GM19328 (cell line): Measurements from ENCODE around the gene VMP1.
"Not testable (repeated sequence)": the region's sequence is repeated elsewhere in the genome, so short reads cannot be mapped to it uniquely, and the experiment has no call there.

Experiments used
- ATAC-seq: cut with Tn5 transposase; IDR thresholded peaks from one replicate; pipeline ENCODE4 v1.9.1; 2021; ENCODE audit warnings: mild to moderate bottlenecking, moderate library complexity; ENCODE audit not compliant: unreplicated experiment

Gene VMP1

DNA sequence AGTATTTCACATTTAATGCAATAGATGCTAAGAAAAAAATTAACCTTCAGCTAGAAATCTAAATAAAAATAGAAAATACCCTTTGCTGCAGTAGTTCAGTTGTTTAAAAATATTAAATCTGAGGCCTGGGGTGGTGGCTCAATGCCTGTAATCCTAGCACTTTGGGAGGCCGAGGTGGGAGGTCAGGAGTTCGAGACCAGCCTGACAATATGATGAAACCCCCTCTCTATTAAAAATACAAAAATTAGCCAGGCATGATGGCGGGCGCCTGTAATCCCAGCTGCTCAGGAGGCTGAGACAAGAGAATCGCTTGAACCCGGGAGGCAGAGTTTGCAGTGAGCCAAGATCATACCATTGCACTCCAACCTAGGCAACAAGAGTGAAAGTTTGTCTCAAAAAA lies 98.9 kb downstream of the VMP1 start:
- ATAC-seq = not testable (repeated sequence)

DNA sequence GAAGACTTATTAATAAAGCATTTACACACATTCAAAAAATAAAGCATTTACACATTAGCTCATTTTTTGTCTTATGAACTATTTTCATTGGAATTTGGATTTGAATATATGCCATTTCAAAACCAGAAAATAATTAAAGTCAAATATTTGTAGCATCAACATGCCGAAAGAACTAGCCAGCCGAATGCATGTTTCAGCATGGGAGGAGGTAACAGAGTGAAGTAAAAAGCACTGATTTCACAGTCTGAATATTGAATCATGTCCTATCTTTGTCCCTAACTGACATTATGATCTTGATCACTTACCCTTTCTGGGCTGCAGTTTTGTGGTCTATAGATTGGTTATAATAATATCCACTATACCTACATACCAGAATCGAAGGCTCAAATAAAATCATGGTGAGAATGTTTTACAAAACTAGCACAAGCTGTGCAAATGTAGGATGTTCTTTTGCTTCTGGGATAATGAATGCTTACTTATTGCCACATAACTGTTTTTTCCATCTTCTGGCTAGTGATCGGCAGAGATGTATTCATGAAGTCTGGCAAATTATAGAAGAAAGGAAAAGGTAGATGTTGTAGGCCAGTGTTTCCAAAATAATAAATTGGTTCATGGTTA lies 100.5 kb downstream of the VMP1 start:
- ATAC-seq = no peak

DNA sequence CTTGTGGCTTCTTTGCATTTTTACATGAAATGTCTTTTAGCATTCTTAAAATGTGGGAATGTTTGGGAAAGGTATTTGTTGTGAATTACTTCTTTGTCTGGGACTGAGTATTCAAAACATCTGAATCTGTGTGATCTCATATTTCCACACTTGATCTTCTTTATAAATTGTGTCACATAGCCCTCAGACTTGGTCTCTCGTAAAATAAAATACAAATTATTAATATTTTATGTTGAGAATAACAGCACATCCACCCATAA lies 103.4 kb downstream of the VMP1 start:
- no peak for ATAC-seq

DNA sequence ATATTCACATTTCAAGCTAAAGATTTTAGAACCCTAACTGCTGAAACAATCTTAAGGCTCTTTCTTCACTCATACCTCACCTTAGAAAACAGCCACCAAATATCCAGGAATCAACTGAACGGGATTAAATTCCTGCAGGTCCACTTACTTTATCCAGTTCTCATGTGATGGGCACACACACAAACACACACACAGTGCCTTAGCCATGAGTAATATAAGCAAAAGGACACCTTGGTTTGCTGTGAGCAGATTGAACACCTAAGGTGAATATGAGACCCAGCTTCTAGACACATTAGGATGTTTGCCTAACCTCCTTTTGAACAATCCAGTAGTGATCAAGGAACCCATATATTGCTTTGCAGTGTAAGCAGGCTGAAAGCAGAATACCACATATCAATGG lies 103.8 kb downstream of the VMP1 start:
- no peak for ATAC-seq

DNA sequence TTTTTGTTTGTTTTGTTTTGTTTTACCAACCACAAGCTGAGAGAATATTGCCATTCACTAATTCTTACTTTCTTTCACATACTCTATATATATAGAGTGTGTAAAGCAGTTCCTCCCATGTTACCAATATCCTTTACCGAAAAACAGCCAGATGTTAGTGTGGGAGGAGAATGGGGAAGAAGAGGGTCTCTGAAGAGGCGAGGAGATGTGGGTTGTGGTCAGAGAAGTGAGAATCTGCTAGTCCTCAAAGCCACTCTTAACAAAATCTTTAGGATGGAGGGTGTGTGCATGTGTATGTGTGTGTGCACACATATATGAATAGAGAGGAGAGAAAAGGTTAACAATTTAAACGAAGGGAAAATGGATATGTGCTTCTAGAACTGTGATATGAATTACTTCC lies 104.7 kb downstream of the VMP1 start:
- ATAC-seq = no peak

DNA sequence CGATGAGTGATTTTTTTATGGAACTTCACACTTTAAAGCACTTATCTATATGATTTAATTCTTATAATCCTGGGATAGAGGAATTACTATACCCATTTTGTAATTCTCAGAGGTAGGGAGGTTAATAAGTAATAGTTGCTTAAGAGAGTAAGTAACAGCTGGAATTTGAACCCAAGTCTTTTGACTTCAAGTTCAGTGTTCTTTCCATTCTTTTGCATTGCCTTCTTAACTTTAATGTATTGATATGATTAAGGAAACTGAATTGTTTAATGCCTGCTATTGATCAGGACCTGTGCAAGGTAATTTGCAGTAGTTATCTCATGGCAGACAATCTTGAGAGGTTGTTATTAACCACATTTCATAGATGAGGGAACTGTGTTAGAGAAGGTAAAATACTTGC lies 106.8 kb downstream of the VMP1 start:
- ATAC-seq = no peak

DNA sequence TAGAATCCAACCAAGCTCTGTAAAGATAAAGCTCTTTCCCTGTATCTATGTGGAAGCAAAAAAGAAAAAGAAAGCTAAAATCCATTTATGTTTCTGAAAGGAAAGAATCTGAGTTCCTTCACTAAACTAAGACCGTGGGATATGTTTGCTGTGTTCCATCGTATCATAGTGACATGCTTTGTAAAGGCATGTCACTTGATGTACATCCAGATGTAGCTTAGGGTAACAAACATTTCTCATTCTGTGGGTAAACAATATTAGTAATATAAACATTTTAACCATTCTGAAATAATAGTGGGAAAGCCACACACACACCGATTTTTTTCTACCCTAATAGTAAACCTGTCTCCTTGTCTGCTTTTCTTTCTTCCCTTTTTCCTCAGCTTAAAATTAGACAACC lies 107.2 kb downstream of the VMP1 start:
- ATAC-seq = no peak

DNA sequence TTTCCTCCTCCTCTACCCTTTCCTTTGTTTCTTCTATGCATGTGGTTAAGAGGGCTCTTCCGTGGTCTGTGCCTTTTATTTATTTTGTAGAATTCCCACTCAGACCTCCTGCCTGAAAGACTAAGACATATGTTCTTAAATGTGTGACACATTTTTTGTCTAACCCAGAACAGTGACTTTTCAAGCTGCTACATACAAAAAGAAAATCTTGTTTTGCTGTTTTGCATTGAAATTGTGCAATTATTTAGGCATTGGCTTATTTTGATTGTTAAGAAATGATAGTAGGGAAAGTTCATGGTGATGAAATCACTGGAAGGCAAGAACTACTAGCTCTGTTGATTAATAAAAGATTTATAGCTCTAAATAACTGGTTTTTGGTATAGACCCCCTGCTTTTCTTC lies 108.5 kb downstream of the VMP1 start:
- ATAC-seq = no peak

DNA sequence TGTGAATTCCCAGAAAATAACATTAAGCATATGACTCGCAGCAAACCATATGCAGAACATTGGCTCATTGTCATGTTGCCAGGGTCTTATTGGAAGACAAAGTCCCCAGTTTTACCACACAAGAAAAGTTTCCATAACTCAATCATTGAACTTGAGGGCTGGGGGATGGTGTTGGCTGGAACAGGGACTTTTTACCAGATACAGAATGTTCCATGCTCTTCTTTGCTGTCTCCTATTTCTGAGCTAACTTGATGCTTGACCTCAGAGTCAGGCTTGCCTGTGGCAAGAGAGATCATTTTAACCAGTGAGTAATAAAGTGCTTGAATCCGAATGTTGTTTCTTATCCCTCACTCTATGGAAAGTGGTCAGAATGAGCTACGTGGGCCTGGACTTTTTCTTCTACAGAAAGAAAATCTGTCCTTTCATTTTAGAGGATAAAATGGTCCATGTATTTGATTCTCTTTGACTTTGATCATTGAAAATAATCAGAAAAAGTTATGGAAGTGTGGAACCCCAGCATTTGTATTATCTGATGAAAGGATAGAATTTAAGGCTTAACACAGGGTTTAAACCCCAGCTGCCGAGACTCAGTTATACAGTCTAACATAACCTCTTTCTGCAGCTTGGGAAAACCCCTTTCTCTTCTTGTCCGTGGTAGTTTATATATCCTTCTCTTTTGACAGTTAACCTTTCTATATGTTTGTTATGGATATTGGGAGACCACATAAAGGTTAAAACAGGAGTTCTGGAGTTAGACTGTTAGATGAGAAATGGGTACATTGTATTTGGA lies 118.3 kb downstream of the VMP1 start:
- ATAC-seq = no peak

DNA sequence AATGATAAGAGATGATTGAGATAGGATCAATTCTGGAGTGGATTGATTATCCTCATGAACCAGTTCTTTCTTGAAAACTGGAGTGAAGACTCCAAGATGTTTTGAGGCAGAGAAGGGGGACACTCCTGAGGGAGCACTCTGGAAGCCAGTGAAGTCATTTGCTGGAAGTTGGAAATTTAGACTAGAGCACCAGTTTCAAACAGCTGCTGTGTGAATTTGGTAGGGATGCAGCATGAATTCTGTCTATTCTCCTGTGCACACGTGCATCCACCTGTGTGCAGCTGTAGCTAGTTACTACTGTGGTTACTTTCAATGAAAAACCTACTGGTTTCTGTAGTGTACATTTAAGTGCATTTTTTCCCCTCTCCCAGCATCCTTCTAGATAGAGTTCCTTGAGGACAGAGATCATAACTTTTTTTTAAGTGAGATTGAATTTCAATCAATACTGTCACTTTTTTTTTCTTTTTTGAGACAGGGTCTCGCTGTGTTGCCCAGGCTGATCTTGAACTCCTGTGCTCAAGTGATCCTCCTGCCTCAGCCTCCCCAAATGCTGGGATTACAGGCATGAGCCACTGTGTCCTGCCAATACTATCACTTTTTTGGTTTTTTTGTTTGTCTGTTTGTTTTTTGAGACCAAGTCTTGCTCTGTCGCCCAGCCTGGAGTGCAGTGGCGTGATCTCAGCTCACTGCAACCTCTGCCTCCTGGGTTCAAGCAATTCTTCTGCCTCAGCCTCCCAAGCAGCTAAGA lies 119.4 kb downstream of the VMP1 start:
- no peak for ATAC-seq

DNA sequence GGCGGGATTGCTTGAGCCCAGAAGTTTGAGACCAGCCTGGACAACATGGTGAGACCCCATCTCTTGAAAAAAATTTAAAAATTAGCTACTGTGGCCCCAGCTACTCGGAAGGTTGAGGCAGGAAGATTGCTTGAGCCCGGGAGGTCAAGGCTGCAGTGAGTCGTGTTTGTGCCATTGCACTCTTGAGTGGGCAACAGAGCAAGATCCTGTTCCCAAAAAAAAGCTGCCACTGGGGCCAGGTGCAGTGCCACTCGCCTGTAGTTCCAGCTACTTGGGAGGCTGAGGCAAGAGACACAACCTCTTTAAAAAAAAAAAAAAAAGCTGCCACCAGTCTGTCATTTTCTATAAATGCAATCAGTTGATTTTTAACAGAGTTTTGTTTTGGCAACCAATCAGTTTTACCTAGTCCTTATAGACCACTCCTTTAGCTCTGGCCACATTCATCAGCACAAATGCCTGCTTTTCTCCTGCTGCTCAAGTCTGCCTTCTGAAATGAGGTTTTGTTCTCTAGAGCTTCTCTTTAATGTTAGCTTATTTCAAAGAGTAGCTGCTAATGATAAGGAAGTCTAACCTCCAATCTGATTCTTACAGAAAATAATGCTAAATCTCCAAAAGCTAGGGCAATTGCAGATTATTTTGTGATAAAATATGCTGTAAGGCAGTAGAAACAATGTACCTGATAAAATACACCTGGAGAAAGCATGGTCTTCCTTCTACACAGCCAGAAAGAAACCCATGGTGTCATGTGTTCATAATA lies 120.4 kb downstream of the VMP1 start:
- no peak for ATAC-seq

DNA sequence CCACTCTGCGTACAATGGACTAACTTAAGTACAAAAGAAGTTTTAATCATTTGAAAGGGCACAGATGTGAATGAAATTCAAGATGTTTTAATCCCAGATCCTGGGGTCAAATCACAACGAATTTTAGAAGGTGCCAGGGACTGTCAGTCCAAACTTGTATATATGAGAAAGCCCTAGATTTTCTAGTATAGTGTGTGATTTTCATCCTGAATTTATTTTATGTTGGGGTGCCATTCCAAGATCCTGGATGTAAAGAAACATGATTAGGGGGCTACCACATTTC lies 121.0 kb downstream of the VMP1 start:
- ATAC-seq = no peak

DNA sequence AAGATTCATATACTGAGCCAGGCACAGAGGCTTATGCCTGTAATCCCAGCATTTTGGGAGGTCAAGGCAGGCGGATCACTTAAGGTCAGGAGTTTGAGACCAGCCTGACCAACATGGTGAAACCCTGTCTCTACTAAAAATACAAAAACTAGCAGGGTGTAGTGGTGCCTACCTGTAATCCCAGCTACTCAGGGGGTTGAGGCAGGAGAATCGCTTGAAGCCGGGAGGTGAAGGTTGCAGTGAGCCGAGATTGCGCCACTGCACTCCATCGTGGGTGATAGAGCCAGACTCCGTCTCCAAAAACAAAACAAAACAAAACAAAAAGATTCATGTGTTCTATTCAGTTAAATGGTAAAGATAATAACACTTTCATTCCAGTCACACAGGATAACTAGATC lies 121.4 kb downstream of the VMP1 start:
- not testable (repeated sequence) for ATAC-seq

DNA sequence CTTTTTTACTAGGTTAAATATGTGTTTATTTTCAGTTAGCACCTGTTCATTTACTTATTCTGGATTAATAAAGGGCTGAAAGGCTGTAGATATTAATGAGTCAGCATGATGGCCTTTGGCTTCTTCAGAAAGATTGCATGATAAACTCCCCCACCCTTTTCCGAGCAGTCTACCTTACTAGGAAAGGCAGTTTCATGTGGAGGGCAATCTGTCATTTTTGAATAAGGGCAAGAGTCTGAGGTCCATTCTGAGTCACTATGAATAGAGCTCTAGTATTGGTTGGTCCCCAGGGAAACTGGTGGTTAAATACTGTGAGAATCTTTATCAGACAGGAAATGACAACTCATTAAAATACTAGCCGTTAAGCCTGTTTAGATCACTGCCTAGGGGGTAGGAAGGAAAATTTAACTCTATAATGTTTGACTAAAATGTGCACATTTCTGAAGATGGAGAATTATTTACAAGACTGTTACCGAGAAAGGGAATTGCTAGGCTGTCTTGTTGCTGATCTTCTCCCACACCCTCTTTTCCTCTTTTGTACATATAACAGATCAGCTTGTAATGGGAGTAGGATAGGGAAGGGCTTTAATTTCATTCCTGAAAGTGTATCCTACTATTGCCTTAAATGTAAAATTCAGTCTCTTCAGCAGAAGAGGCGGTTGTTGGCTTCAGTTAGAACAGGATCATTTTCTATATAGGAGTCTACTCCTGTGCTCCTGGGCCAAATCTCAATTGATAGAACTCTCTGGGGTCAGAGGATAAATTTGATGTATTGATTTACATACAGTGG lies 122.0 kb downstream of the VMP1 start:
- peak; percentile 61 for ATAC-seq

DNA sequence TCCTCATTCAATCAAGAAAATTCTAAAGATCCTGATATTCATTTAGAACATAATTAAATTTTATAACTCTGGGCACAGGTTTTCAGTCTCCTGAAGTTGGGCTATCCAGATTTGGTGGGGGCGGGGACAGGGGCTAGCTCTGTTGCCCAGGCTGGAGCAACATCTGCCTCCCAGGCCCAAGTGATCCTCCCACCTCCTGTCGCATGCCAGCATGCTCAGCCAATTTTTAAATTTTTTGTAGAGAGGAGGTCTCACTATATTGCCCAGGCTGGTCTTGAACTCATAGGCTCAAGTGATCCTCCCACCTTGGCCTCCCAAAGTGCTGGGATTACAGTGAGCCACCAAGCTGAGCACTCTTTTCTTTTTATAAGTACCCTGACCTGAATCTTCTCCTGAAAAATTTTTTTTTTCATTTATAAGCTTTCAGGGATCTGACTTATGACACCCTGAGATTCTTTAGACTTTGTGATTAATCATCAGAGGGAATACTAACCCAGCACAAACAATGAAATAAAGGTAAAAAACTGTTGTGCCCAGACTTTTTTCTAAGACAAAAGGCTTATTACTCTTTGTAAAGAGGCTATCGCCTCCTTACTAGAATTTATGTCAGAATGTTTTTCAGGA lies 122.7 kb downstream of the VMP1 start:
- ATAC-seq = no peak

DNA sequence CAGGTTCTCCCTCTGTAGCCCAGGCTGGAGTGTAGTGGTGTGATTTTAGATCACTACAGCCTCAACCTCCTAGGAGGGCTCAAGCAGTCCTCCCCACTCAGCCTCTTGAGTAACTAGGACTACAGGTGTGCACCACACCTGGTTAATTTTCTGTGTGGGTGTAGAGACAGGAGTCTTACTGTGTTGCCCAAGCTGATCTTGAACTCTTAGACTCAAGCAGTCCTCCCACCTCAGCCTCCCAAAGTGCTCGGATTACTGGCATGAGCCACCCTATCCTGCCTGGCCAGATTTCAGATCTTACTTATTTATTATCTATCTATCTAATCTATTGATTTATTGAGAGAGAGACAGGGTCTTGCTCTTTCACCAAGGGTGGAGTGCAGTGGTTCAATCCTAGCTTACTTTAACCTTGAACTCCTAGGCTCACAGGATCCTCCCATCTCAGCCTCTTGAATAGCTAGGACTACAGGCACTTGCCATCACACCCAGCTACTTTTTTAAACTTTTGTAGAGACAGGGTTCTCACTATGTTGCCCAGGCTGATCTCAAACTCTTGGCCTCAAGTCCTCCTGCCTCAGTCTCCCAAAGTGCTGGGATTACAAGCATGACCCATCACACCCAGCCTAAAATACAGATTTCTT lies 123.5 kb downstream of the VMP1 start:
- ATAC-seq = no peak

DNA sequence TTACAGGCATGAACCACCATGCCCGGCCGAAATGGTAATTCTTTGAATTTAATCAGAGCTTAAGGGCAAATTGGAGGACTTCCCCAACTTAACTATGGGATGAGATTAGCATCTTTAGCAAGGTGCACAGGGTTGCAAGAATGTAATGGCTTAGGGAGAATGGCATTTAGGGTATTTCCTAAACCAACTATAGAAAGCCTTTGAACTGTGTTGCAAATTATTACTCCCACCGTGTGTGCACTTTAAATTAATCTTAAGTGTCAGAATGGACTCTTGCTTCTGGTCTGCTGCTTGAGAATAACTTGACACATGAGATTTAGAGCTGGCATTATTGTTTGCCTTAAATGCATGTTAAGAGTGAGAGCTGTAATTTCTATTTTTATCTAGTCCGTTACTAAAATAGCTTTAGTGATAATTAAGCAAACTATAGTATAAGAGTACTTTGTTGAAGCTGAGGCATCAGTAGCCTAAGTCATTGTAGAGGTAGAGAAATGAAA lies 125.5 kb downstream of the VMP1 start:
- no peak for ATAC-seq

DNA sequence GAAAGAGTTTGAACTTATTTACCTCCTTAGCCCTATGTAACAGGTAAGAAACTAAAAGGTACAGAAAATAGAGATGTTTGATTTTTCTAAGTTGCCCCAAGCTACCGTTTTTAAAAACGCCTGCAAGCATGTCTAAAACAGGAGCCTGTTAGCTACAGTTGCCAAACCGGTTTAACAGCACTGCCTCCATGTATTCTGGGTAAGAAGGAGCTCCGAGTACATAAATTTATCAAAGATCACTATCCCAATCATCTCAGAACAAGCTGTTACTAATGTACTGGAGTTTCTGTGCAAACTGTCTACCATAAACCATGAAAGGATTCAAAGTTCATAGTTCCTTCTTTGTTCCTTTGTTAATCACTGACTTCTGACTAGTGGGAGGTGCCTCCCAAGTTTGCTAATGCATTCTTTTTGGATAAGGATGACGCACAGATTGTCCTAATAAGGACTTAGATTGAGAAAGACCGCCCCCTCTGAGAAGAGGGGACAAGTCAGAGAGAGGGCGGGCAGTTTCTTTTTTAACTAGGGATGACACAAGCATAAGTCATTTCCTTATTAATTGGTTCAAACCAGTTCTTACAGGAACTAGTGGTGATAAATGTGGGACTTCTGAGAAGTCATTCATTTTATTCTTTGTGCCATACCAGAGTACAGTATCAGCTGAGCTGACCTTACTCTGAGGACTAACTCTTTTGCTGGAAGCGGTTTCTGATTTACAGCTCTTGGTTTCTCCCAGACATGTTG lies 130.0 kb downstream of the VMP1 start:
- ATAC-seq = peak; percentile 70
